ENCODE data around the gene FGF6.

GRCh38 chr12:4412465-4412864, 33.1 kb downstream of the FGF6 start:
- TF ChIP-seq CTCF (conservative IDR thresholded peaks at IDR 0.05; ENCODE audit: low read depth in 2 of 2) (no peak), ETS1 (IDR thresholded peaks at IDR 0.05) (no peak), POLR2AphosphoS5 (IDR thresholded peaks at IDR 0.05; ENCODE audit: low read depth) (no peak)

Measured in GM23338 (cell line).